Right ventricle myocardium inferior (tissue), 1 donor: ENCODE results near the gene KCNA5. TPM values are rescaled to one million over a fixed set of nuclear protein-coding genes. Genes with fewer than 3 reads are reported as not detected.
A peak's percentile ranks its signal among the peaks of the same experiment; 100 is the strongest.

Experiments
- ATAC-seq: fragments of 200-7000 bp; cut with Tn5 transposase; one replicate; pipeline ENCODE4 v1.9.1; 2020; ENCODE audit warnings: mild to moderate bottlenecking, moderate library complexity
- DNase-seq: peaks from one replicate; pipeline ENCODE4 v3.0.0; 2021; ENCODE audit errors: missing footprints
- intact Hi-C: fragments of 100-400 bp; cut with DNase I; formaldehyde crosslinking; loops from one replicate; pipeline ENCODE4 v1.11.0; 2022
- total RNA-seq: library from RNA; stranded (reverse); fragmentation: NEBNext Ultra II Directional; extraction: Animal tissue kit (Norgen Biotek cat#: 25700); gene quantifications from one replicate; pipeline ENCODE4 v1.2.1, GENCODE V29; 2021
- donor health status: DM: no; HTN: yes; CAD: no; lungs with severe emphysema.

Gene KCNA5
- total RNA-seq, 1 donor from 2014 or later: 2.1 TPM

GRCh38 chr12:5050542-5050941 is 6.9 kb downstream of the KCNA5 start:
- intact Hi-C loops: no loop called here
- no peak for ATAC-seq

GRCh38 chr12:5051334-5051733 is 7.7 kb downstream of the KCNA5 start:
- intact Hi-C loops: no loop called here

More at GRCh38 chr12:5050542-5050941, 6.9 kb downstream of the KCNA5 start:
- no peak for DNase-seq

GRCh38 chr12:5051913-5052312 is 8.2 kb downstream of the KCNA5 start:
- no peak for DNase-seq
- intact Hi-C loops: no loop called here
- ATAC-seq: no peak

More at GRCh38 chr12:5051334-5051733, 7.7 kb downstream of the KCNA5 start:
- DNase-seq (no peak), ATAC-seq (no peak)

GRCh38 chr12:5052348-5052747 is 8.7 kb downstream of the KCNA5 start:
- no peak for ATAC-seq
- intact Hi-C loops: no loop called here

GRCh38 chr12:5059358-5059757 is 15.7 kb downstream of the KCNA5 start:
- DNase-seq (no peak), ATAC-seq (peak; percentile 78)
- intact Hi-C loops: loop anchor here (2.0 kb wide), 1 partner anchor 19 kb away; no protein-coding TSS in a partner anchor

More at GRCh38 chr12:5052348-5052747, 8.7 kb downstream of the KCNA5 start:
- DNase-seq: no peak

GRCh38 chr12:5060958-5061357 is 17.3 kb downstream of the KCNA5 start:
- intact Hi-C loops: no loop called here
- ATAC-seq: peak; percentile 29
- no peak for DNase-seq

GRCh38 chr12:5063149-5063548 is 19.5 kb downstream of the KCNA5 start:
- intact Hi-C loops: no loop called here
- ATAC-seq: no peak
- no peak for DNase-seq

GRCh38 chr12:5064913-5065490 is 21.3 kb downstream of the KCNA5 start:
- intact Hi-C loops: no loop called here
- ATAC-seq (no peak), DNase-seq (no peak)

- ATAC-seq: no peak
- intact Hi-C loops: no loop called here
- no peak for DNase-seq
Observed at GRCh38 chr12:5066251-5066650, 22.6 kb downstream of the KCNA5 start.

GRCh38 chr12:5068126-5068525 is 24.4 kb downstream of the KCNA5 start:
- intact Hi-C loops: no loop called here

GRCh38 chr12:5068619-5069018 is 24.9 kb downstream of the KCNA5 start:
- DNase-seq (no peak), ATAC-seq (no peak)
- intact Hi-C loops: no loop called here

More at GRCh38 chr12:5068126-5068525, 24.4 kb downstream of the KCNA5 start:
- no peak for DNase-seq
- no peak for ATAC-seq

GRCh38 chr12:5070090-5070489 is 26.4 kb downstream of the KCNA5 start:
- ATAC-seq: no peak
- intact Hi-C loops: no loop called here

GRCh38 chr12:5071496-5071895 is 27.8 kb downstream of the KCNA5 start:
- intact Hi-C loops: no loop called here
- ATAC-seq (no peak), DNase-seq (no peak)

More at GRCh38 chr12:5070090-5070489, 26.4 kb downstream of the KCNA5 start:
- no peak for DNase-seq

GRCh38 chr12:5072311-5072710 is 28.6 kb downstream of the KCNA5 start:
- no peak for ATAC-seq
- no peak for DNase-seq
- intact Hi-C loops: no loop called here

GRCh38 chr12:5073054-5073453 is 29.4 kb downstream of the KCNA5 start:
- ATAC-seq (no peak), DNase-seq (no peak)
- intact Hi-C loops: no loop called here

GRCh38 chr12:5073853-5074252 is 30.2 kb downstream of the KCNA5 start:
- ATAC-seq: no peak
- intact Hi-C loops: no loop called here
- no peak for DNase-seq

GRCh38 chr12:5076761-5077160 is 33.1 kb downstream of the KCNA5 start:
- DNase-seq (no peak), ATAC-seq (peak; percentile 49)
- intact Hi-C loops: no loop called here

GRCh38 chr12:5078423-5078822 is 34.7 kb downstream of the KCNA5 start:
- peak; percentile 94 for ATAC-seq
- DNase-seq: no peak
- intact Hi-C loops: loop anchor here (2.0 kb wide), 1 partner anchor 20 kb away; no protein-coding TSS in a partner anchor

GRCh38 chr12:5081016-5081415 is 37.3 kb downstream of the KCNA5 start:
- DNase-seq (peak; percentile 74), ATAC-seq (peak; percentile 44)
- intact Hi-C loops: loop anchor here (5.0 kb wide), 1 partner anchor 224 kb away; no protein-coding TSS in a partner anchor

- no peak for DNase-seq
- intact Hi-C loops: loop anchor here (1.0 to 5.0 kb wide), 2 partner anchors 62 to 227 kb away; no protein-coding TSS in a partner anchor
- no peak for ATAC-seq
Observed at GRCh38 chr12:5083955-5084849, 40.5 kb downstream of the KCNA5 start.
